HG02759 (cell line): Measurements from ENCODE around the gene SHOX.
"Not testable (repeated sequence)": the region's sequence is repeated elsewhere in the genome, so short reads cannot be mapped to it uniquely, and the experiment has no call there.

Source experiments
- ATAC-seq: cut with Tn5 transposase; IDR thresholded peaks from one replicate; pipeline ENCODE4 v1.9.1; 2021; ENCODE audit warnings: mild to moderate bottlenecking, moderate library complexity; ENCODE audit not compliant: unreplicated experiment

Gene SHOX

GRCh38 chrX:636981-637659, 6.5 kb downstream of the SHOX start:
- ATAC-seq, result no peak

- no peak for ATAC-seq
Observed at GRCh38 chrX:637660-638481, 7.3 kb downstream of the SHOX start.

DNA sequence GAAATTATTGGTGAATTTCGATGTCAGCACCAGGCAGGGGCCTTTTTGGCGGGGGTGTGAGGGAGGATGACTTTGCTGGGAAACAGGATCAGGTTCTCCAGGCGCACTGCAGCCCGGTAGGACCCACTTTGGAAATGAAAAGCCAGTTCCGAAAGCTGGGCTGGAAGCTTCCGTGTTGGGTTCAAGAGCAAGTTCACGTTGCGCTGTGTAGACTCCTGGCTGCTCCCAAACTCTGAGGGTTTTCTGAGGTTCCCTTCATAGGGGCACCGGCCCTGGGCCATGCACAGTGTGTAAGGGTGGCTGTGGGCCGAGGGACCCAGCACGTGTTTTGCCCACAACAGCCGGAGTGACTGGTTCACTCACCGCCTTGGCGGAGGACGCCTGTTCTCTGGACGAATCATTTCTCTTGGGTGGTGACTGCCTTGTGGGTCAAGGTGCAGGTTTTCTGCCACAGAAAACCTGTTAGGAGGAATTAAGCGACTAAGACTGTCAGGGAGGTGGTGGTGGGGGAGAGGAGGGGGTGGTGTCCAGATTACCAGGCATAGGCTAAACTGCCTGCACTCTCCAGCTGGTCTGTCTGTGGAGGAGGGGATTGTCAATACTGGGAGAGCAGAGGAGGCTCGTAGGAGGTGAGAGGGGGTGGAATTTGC, 8.0 kb downstream of the SHOX start:
- ATAC-seq, result no peak

DNA sequence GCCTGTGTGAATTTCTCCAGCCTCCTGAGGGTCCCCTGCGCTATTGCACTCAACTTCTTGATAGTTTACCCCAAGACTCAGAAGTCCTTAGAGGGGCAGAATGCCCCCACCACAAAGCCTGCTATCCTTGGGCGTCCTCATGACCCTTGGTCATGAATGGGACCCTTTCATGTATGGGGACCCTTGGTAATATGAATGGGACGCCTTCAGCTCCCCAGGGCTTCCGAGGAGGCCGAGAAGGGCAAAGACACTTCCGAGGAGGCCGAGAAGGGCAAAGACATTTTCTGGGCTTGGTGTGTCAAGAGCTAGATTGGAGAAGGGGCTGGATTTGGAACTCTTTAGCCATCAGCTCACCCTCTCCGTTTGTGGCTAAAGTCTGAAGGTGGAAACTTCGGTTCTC, 8.6 kb downstream of the SHOX start:
- no peak for ATAC-seq

- ATAC-seq, result no peak
Observed at GRCh38 chrX:640641-641040, 10.1 kb downstream of the SHOX start.

GRCh38 chrX:641671-642435, 11.3 kb downstream of the SHOX start:
- ATAC-seq, result no peak

GRCh38 chrX:642436-643240, 12.0 kb downstream of the SHOX start:
- ATAC-seq, result no peak

GRCh38 chrX:643241-643595, 12.6 kb downstream of the SHOX start:
- ATAC-seq, result no peak

- no peak for ATAC-seq
Observed at GRCh38 chrX:643911-644303, 13.3 kb downstream of the SHOX start.

DNA sequence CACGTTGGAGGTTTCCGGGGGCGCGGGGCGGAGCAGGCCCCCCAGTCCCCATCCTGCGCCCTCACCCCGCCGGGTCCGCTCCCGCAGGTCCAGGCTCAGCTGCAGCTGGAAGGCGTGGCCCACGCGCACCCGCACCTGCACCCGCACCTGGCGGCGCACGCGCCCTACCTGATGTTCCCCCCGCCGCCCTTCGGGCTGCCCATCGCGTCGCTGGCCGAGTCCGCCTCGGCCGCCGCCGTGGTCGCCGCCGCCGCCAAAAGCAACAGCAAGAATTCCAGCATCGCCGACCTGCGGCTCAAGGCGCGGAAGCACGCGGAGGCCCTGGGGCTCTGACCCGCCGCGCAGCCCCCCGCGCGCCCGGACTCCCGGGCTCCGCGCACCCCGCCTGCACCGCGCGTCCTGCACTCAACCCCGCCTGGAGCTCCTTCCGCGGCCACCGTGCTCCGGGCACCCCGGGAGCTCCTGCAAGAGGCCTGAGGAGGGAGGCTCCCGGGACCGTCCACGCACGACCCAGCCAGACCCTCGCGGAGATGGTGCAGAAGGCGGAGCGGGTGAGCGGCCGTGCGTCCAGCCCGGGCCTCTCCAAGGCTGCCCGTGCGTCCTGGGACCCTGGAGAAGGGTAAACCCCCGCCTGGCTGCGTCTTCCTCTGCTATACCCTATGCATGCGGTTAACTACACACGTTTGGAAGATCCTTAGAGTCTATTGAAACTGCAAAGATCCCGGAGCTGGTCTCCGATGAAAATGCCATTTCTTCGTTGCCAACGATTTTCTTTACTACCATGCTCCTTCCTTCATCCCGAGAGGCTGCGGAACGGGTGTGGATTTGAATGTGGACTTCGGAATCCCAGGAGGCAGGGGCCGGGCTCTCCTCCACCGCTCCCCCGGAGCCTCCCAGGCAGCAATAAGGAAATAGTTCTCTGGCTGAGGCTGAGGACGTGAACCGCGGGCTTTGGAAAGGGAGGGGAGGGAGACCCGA, 14.0 kb downstream of the SHOX start:
- no peak for ATAC-seq

DNA sequence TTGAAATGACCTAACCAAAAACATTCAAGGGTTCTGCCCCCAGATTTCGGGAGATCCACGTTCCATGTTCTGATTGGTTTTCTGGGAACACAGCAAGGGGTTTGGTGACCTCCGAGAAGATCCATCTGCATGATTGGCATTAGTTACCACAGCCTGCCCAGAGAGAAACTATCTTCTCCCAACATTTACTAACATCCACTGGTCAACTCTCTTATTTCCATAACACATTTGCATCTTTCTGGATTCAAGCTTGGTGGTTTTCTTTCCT, 15.6 kb downstream of the SHOX start:
- ATAC-seq, result no peak

DNA sequence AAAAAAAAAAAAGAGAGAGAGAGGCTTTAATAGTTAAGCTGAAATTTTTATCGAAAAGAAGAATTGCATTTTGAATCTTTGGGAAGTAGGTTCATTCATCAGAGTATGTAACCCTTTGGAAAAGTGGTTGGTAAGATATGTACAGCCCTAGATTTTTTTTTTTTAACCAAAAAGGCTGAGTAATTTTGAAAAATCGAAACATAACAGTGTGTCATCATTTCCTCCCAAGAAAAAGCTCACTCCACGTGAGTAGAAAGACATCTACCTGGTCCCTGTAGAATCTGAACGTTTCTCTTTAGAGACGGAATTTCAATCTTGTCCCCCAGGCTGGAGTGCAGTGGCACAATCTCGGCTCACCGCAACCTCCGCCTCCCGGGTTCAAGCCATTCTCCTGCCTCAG, 16.2 kb downstream of the SHOX start:
- ATAC-seq, result no peak

DNA sequence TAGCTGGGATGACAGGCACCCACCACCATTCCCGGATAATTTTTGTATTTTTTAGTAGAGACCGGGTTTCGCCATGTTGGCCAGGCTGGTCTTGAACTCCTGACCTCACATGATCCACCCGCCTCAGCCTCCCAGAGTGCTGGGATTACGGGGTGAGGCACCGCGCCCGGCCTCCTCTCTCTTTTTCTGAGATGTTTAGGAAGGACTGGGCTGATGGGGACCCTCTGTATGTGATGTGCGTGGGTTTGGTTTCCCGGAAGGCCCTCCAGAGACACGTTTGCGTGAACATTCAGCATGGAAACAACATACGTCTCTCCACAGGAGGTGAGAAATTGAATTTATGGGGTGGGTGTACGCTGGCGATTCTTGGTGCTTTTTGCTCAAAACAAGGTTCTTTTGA, 18.6 kb downstream of the SHOX start:
- no peak for ATAC-seq

DNA sequence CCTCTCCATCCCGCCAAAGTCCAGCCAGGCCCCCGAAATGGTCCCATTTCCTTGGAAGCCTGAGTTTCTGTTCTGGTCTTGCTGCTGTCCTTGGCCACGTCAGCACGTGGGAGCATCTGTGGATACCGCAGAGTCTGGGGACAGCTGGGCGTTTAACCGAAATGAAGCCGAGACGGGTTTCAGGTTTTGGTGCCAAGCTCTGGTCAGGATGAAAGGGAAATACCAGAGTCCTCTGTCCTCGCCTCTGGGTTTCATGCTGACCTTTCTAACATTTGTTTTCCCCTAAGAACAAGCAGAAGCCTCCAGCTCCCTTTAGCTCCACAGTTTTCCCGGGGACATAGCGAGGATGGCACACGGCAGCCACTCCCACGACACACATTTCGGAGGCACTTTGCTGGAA, 19.7 kb downstream of the SHOX start:
- ATAC-seq, result no peak

GRCh38 chrX:650811-651210, 20.2 kb downstream of the SHOX start:
- ATAC-seq, result no peak

DNA sequence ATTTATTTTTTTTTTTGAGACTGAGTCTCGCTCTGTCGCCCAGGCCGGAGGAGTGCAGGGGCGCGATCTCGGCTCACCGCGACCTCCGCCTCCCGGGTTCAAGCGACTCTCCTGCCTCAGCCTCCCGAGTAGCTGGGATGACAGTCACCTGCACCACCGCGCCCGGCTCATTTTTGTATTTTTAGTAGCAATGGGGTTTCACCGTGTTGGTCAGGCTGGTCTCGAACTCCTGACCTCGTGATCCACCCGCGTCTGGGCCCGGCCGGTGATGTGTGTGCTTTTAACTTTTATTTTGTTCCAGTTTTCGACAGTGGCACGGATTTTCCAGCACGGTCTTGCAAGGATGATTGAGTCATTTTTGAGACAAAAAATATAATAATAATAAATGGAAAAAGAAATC, 21.3 kb downstream of the SHOX start:
- not testable (repeated sequence) for ATAC-seq

GRCh38 chrX:652341-652741, 21.8 kb downstream of the SHOX start:
- ATAC-seq, result no peak

GRCh38 chrX:653306-653705, 22.7 kb downstream of the SHOX start:
- no peak for ATAC-seq

- ATAC-seq, result no peak
Observed at GRCh38 chrX:661154-661553, 30.6 kb downstream of the SHOX start.

DNA sequence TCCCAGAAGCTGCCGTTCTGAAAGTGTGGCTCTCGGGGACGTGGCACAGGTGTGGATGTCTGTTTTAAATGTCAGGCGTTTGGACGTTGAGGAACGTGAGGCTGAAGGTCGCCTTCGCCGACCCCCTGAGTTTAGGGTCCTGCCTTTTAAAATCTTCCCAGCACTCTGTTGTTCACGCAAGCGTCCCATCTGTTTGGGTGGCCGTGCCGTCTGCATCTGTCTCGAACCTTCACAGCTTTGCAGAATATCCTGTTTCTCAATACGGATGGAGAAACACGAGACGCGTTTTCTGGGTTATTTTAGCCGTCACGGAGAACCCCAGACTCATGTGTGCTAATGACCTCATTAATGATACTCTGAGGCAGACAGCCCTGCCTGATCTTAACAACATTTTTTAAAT, 31.5 kb downstream of the SHOX start:
- no peak for ATAC-seq
